Measurements from ENCODE around the gene COL25A1.
"Not testable (repeated sequence)": the region's sequence is repeated elsewhere in the genome, so short reads cannot be mapped to it uniquely, and the experiment has no call there.

The COL25A1 gene

DNA sequence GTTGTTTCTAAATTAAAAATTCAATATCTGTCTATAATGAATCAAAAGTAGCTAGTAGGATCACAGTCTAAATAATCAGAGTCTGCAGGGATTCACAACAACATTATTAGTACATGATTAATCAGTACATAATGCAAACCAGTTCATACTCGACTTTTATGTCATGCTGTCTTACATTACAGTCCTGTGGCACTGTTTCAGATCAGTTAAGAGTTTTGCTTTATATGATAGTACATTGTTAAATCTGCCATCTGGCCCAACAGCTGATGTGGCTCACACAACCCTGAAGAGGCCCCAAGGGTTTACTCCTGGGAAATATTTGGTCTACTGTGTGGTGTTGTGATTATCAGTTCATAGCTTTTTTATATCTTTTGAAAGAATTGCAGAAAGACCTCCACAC is 292.5 kb downstream of the COL25A1 start:
- DNase-seq, result peak in 2 of 3 experiments; percentile 20 to 40

DNA sequence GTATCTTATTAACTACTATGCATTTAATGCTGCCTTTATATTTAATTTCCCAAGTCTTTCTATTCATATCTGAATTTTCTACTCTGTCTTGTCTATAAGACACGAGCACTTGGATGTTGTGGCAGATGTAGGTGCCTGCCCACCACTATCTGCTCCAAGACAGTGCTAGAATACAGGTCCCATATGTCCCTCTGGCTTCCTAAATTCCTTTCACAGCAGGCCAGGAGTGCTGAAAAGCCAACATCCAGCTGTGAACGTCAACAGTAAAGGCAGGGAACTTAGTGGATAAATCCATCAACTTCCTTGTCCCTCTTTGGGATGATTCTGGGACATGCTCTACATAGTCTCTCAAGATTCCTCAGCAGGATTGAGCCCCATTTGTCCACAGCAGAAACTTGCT is 294.5 kb downstream of the COL25A1 start:
- no peak for DNase-seq

DNA sequence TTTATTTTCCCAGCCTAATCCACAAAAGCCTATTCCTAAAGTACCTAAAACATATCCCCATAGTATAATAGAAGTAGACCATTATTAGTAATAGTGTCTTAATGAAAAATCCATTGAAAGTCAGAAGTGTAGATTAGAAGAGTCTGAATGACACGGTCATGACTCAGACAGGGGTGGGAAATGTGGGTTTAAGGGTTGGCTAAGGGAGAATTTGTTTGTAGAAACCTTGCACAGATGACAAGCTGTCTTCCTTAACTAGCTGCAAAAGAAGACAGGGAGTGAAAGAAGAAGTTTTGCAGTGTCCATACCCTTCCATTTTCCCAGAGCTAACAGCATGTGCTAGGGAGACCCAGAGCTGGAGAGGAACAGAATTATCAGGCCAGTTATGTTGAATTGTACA is 296.9 kb downstream of the COL25A1 start:
- DNase-seq, result no peak

DNA sequence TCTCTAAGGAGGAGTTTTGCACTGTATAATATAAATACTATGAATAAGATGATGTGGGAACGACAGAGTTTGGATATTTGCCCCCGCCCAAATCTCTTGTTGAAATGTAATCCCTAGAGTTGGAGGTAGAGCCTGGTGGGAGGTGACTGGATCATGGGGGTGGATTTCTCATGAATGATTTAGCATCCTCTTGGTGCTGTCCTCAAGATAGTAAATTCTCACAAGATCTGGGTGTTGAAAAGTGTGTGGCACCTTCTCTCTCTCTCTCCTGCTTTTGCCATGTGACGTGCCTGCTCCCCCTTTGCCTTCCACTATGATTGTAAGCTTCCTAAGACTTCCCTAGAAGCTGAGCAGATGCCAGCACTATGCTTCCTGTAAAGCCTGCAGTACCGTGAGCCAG is 298.0 kb downstream of the COL25A1 start:
- no peak for DNase-seq

DNA sequence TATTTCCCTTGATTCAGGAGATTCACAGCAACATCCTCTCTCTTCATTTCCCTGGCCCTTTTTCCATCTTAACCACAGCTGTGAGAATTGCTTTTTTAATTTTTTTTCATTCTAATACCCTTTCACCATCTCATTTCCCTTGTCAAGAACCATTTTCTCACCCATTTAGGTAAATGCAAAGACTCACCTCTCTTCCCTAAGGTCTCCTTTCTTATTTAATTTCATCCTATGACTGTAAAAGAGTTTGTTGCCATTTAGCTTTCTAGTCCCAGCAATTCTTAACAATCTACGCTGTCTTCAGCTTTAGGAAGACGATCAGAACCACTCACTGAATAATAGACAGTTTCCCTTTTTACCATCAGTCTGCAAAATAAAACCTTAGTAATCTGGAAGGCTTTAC is 298.5 kb downstream of the COL25A1 start:
- DNase-seq, result no peak

DNA sequence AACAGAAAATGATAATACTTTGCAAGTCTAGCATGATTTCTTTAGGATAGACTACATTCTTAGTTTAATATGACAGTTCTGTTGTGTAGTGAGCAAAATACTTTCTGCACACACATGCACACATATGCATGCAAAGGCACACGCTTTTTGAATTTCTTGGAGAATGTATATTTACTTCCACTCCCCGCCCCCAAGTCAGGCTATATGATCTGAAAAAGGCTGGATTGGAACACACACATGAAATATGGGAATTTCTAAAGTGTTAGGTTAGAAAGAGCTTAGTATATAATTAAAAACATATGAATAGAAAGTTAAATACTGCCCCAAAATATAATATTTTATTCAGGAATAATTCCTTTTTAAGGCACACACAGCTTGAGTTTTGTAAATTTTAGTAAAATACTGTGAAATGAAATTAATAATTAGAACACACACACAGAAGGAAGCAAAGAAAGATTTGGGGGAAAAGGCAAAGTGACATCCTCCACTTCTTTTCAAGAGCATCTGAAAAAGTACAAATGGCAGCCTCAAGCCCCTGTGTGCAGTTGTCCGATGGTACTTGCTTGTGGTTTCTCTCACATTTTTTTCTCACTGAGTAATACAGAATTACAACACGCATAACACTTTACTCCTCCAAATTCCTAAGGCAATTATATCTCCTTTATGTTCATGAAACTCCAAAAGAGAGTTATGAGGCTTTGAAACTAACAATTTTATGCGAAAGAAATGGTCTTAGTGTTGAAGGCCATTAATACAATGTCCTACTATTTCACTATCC is 310.7 kb downstream of the COL25A1 start:
- DNase-seq, result no peak

DNA sequence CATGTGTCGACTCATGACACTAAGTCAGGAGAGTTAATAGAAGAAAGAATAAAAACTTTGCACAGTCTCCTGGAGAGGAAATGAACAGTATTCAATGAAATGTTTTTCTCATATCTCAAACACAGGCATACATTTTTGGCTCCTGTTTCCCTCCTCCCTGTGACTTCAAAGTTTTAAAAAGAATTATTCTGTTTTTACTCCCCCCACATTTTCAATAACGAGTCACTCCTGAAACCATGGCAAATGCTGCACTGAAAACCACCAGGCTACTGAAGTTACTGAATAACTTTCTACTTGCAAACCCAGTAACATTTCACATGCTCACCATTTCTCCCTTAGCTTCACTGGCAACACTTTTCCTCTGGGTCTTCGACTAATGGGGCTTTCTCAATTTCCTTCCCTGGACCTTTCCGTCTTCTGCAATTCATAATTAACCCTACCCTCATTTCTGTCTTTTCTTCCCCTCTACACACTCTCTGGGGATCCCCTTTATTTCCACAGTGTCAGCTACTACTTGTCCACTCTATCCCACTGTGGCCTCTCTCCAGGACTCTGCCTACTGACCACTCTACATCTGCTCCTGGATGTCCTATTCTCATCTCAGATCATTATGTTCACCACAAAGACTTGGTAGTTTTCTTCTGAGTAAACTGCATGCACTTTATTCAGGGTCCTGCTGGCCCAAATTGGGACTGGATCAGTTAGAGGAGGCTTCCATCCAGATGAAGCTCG is 313.8 kb downstream of the COL25A1 start:
- no peak for DNase-seq

DNA sequence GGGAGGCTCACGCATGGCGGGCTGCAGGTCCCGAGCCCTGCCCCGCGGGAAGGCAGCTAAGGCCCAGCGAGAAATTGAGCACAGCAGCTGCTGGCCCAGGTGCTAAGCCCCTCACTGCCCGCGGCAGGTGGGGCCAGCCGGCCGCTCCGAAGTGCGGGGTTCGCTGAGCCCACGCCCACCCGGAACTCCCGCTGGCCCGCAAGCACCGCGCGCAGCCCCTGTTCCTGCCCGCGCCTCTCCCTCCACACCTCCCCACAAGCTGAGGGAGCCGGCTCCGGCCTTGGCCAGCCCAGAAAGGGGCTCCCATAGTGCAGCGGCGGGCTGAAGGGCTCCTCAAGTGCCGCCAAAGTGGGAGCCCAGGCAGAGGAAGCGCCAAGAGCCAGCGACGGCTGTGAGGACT is 318.0 kb downstream of the COL25A1 start:
- DNase-seq, result not testable (repeated sequence)

DNA sequence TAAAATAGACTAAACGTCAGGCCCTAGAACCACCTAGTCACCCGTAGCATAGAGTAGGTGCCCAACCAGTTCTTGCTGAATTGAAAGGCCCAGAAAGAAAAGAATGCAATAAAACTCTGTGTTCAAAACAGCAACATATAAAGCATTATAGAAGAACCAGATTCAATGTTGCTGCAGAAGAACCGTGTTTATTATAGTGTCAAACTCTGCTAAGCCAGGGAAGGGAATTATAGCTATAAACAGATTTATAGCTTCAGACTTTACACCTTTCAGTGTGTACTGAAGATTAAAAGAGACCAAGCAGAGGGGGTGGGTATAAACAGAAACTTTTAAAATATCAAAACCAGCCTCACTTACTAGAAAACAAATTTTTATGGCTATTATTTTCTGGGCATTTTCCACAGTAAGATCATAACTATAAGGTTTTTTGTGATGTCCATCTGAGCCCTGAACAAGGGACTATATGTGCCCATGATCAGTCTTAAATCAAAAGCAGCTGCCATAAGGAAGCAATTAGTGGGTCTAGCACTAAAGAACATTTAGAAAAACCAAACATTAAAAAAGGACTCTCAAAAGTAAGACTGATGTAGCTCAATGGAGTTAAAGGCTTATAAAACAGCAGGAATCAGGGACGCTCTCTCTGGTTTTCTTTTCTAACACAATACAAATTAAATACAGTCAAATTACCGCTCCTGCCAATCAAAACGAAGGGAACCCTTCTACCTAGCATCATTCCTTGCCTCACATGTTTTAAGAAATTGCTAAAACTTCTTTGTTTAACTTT is 319.9 kb downstream of the COL25A1 start:
- DNase-seq, result peak in 2 of 3 experiments; percentile 34 to 89

DNA sequence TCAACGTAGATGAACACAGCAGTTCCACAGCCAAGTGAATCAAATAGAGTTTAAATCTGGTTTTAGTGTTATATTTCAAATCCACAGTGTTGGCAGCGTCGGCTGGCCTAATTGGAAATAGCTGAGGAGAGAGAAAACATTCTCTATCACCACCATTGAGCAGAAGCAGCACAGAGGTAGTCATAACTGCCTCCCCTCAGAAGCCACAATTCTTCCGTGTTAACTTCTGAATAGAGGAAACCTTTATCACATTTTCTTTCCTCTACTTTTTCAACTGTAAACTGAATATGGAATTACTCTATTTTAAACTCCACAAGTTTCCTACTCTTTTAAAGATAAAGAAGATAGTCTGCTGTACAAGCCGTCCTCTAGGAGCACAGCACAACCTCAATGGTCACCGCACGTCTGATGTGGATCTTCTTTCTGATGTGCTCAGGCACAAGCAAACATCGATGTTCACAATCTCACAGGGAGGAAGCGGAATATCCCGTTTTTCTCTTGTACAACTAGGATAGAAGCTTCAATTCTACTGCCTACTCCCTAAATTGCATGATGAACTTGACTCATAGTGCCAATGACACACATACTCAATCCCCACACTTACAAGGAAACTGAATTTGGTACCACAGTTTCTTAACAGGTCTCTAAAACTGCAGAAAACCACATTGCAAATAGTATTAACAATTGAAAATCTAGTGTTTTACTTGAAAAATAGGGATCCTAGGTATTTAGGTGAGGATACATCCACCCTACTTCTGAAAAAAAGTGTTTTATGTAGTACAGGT is 321.8 kb downstream of the COL25A1 start:
- no peak for DNase-seq

DNA sequence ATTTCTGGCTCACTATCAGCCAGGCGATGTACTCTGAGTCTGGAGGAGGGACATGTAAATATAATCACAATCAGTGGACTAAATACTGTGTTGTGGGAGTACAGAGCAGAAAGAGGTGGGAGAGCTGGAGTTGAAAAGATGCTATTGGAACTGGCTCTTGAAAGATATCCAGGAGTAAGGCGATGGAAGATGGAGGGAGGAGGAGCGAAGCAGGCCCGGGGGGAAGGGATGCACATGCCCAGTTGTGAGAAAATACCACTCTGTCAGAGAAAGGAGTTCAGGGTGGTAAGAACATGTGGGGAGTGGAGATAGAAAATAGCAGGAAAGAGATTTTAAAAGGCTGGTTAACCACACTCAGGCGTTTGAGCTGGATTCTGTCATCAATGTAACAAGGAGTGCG is 322.7 kb downstream of the COL25A1 start:
- DNase-seq, result no peak

DNA sequence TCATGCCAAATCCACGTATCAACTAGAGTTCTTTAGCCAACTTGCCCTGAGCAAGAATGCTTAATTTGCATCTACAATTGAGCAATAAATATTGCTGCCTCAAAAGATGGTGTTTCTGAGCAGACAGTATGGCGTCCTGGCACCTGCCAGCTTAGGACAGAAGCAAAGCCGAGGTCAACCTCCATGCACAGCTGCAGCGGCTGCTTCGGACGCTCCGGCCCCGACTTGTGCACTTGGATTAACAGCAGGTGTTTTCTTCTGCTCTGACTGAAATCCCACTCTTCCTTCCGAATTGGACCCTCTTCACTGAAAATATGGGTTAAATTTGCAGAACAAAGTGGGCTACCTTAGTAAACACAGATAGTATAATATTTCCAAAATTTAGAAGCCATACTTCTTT is 324.4 kb downstream of the COL25A1 start:
- no peak for DNase-seq

DNA sequence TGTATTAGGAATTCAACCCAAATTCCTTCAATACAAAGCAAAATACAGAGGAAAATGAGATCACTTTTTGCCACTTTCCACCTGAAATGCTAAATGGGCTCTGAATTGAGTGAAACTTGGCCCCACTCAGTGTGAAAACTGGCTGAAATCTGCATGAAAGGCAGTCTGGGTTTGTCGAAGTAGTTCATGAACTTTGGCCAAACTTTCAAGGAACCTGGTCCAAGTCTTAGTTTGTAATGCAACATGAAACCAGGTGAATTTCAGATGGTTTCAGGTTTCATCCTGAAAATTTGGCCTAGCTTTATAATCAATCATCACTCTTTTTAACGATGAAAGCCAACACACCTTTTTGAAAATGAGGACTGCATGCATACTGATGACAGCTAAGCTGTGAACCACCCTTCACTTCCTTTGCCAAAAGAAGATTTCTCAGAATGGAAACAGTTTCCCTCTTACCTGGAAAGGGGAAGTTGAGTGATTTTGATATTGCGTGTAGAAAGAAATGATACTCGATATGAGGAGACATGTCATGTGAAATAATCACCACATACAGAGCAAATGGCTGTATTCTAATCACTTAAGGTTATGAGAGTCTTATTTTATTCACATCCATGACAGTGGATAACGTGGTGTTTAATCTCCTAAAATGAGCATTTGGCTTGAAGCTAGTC is 329.7 kb downstream of the COL25A1 start:
- no peak for DNase-seq

DNA sequence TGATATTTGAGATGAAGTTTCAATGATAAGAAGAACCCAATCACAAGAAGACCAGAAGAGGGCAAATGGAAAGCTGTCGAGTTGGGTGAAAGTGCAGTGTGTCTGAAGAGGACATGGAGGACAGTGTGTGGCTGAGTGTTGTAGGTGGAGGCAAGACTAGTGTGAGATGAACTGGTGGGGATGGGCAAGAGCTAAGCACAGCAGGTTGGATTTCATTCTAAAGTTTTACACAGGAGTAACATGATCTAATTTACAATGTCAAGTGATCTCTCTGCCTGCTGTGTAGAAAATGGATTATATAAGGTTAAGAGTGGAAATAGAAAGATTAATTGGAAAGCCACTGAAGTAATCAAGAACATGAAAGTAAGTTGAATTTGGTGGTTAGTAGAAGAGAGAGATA is 331.0 kb downstream of the COL25A1 start:
- no peak for DNase-seq

DNA sequence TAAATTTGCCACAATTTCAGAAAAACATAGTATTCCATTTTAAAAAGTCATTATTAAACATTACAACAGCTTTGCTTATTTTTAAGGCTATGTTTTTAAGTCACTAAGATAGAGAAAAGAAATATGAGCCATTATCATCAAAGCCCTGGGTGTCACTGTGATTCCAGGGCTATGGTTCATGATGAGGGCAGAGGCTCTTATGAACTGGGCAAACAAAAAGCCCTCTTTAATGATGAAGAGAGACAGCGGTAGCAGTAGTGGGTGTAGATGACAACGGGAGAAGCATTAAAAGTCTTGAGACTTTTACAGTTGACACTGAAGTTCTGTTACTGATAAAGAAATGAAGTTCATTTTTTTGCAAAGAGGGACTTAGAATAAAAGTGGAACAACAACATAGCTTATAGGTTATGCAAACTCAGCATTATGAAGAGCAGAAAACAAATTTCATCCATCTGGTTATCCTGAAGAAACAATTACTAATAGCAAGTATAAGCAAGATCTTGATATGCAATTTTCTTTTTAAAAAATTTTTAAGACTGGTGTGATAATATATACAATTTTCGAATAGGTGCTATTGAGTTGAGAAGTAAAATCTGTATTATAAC is 336.9 kb downstream of the COL25A1 start:
- peak in 1 of 3 experiments; percentile 21 for DNase-seq

DNA sequence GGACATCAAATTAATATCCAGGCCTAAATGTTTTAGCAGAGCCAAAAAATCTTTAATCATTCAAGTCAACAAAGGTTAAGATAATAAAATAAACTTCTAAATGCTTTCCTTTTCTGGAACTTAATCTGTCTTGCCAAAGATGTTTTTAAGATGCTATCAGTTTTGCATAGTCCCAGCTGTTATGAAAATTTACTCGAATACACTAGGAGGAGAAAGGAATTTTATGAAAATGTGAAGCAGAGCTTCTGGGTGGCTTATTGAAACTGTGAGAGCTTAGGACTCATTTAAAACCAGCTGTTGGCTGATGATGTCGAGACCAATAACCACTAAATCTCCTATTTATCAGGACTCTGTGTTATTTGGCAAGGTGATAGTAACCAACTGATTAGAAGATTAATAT is 337.4 kb downstream of the COL25A1 start:
- DNase-seq, result no peak

DNA sequence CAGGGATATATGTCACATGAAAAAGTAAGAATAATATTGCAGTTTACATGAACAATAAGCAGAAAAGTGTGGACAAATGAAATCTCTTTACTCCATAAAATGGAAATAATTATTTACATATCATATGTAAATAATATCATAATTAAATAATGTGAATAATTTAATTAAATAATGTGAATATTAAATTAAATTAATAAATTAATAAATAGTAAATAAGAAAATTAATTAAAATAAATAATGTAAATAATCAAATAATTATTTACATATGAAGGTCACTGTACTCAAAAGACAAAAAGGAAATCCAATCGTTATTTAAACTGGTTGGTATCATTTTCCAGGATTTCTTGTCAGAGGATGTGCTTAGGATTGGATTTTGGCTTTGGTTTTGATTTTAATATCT is 338.5 kb downstream of the COL25A1 start:
- DNase-seq, result no peak

DNA sequence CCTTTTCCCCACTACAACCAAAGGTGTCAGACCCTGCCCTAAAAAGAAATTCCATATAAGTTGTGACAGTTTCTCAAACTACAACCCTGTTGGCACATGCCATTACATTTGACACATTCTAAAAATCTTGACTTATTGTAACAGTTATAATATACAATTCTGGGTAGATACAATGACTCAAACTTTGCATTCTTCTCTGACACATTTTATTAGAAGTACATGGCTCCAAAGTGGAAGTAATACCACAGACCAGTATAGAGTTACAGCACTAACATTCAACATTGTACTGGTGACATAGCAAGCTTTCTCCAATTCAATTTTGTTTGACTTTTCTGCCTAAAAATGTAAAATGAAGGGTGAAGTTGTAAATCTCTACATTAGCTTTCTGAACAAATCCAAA is 343.0 kb downstream of the COL25A1 start:
- DNase-seq, result no peak

DNA sequence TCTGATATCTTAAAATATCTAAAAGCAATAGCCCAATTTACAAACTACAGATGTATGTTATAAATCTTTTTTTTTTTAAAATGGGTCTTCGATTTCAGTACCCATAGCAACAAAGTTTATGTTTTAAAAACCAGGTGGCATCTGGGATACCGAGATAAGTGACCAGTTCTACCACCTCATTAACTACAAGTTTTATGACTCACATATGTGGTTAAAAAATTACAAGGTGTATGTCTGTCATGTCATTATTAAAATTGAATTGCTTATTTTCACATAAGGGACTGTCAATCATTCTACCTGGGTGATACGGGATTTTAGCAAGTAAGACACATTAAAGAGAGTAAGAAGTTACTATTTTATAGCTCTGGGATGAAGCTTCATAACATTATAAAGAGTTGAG is 347.6 kb downstream of the COL25A1 start:
- peak in 1 of 3 experiments; percentile 66 for DNase-seq

DNA sequence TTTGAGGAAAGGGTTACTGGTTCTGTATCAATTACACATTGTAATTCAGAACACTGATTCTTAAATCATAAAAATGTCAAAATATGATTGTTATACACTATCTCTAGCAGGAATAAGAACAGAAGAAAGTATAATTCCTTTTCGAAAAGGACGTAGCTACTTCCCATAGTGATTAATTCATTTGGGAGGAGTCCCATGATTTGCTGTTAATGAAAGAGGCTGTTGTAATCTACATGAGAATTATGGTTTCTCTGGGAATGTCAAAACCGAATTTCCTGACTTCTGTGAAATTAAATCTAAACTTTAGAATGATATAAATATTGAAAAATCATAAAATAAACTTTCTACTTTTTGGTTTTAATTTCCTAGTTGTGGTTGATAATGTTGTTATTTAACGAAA is 348.5 kb downstream of the COL25A1 start:
- no peak for DNase-seq

DNA sequence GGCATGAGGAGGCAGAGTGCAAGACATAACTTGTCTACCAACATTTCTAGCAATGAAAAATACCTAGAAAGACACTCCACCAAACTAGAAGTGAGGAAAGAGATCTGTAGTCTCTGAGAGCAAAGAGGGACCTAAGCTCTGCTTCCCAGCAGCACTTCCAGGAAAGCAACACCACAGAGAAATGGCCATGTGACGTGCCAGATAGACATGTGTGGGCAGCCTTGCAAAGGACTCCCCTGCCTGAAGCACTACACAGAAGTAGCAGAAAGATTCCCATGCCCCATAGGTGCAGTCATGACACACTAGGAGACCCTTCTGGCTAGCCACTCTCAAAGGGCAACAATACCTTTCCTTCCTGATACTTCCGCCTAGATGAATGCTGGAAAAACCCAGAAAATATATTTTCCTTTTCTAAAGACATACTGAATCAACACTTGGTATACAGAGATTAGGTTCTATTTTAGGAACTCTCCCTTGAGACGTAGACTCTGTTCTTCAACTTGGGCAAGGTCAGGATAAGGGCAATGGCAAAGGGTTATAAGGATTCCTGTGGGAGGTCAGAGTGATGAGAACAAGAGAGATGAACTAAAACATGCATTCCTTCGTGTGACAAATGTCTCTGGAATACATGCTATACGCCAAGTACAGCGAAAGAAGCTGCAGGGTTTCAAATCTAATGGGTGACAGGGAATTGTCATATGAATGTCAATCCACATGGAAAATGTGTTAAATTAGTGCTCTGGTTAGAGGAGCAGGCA is 352.1 kb downstream of the COL25A1 start:
- DNase-seq, result no peak
